ENCODE results near the gene PAIP2.

PAIP2 gene

GRCh38 chr5:139383993-139384590, 42.4 kb downstream of the PAIP2 start:
- Histone ChIP-seq H3K9me2 (ENCODE audit: low read depth, low read length) (no peaks in the 10 kb centered on the region), H3K27ac (ENCODE audit: low read depth, low read length, poor library complexity, severe bottlenecking) (peak overlapping the region; percentile 98), H3K4me1 (ENCODE audit: insufficient read depth, low read length, severe bottlenecking) (peaks cover 58% of the 10 kb centered on the region), H3K4me3 (ENCODE audit: low read depth, low read length, poor library complexity, severe bottlenecking) (no peak overlapping the region), H3F3A (ENCODE audit: insufficient read depth, low read length) (no peaks in the 10 kb centered on the region; the same call in 1 of the 2 replicates), H3K9me3 (ENCODE audit: low read length) (no peaks in the 10 kb centered on the region), H3K4me2 (ENCODE audit: low read length) (no peak overlapping the region), H3K79me2 (ENCODE audit: insufficient read depth, low read length) (no peaks in the 10 kb centered on the region), H3K9ac (ENCODE audit: low read length) (peak overlapping the region; percentile 46; the same call in 1 of the 2 replicates), H3K27me3 (ENCODE audit: insufficient read depth, low read length) (no peaks in the 10 kb centered on the region), H3K36me3 (ENCODE audit: insufficient read depth, low read length) (peaks cover 29% of the 10 kb centered on the region), H2AFZ (ENCODE audit: low read length) (no peak overlapping the region), H4K20me1 (ENCODE audit: insufficient read depth, low read length) (no peaks in the 10 kb centered on the region)
- TF ChIP-seq, protein P1, sequence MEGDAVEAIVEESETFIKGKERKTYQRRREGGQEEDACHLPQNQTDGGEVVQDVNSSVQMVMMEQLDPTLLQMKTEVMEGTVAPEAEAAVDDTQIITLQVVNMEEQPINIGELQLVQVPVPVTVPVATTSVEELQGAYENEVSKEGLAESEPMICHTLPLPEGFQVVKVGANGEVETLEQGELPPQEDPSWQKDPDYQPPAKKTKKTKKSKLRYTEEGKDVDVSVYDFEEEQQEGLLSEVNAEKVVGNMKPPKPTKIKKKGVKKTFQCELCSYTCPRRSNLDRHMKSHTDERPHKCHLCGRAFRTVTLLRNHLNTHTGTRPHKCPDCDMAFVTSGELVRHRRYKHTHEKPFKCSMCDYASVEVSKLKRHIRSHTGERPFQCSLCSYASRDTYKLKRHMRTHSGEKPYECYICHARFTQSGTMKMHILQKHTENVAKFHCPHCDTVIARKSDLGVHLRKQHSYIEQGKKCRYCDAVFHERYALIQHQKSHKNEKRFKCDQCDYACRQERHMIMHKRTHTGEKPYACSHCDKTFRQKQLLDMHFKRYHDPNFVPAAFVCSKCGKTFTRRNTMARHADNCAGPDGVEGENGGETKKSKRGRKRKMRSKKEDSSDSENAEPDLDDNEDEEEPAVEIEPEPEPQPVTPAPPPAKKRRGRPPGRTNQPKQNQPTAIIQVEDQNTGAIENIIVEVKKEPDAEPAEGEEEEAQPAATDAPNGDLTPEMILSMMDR (IDR thresholded peaks at IDR 0.05; ENCODE audit: low read length) = no peak

- Histone ChIP-seq H3K27me3 (ENCODE audit: insufficient read depth, low read length) (no peaks in the 10 kb centered on the region), H3F3A (ENCODE audit: insufficient read depth, low read length) (no peaks in the 10 kb centered on the region; the same call in 1 of the 2 replicates), H3K4me2 (ENCODE audit: low read length) (peak overlapping the region; percentile 88), H2AFZ (ENCODE audit: low read length) (no peak overlapping the region), H3K9me3 (ENCODE audit: low read length) (no peaks in the 10 kb centered on the region), H3K9me2 (ENCODE audit: low read depth, low read length) (no peaks in the 10 kb centered on the region), H3K4me1 (ENCODE audit: insufficient read depth, low read length, severe bottlenecking) (peaks cover 63% of the 10 kb centered on the region), H4K20me1 (ENCODE audit: insufficient read depth, low read length) (no peaks in the 10 kb centered on the region), H3K79me2 (ENCODE audit: insufficient read depth, low read length) (no peaks in the 10 kb centered on the region), H3K4me3 (ENCODE audit: low read depth, low read length, poor library complexity, severe bottlenecking) (peak overlapping the region; percentile 11), H3K27ac (ENCODE audit: low read depth, low read length, poor library complexity, severe bottlenecking) (peak overlapping the region; percentile 98), H3K9ac (ENCODE audit: low read length) (peak overlapping the region; percentile 46; the same call in 1 of the 2 replicates), H3K36me3 (ENCODE audit: insufficient read depth, low read length) (peaks cover 34% of the 10 kb centered on the region)
- TF ChIP-seq, protein P1 (IDR thresholded peaks at IDR 0.05; ENCODE audit: low read length) = no peak
- no peak for TF ChIP-seq EZH2 (IDR thresholded peaks at IDR 0.05; ENCODE audit: borderline replicate concordance, low read length)
These were observed 43.0 kb downstream of the PAIP2 start for GRCh38 chr5:139384591-139385051.

- Histone ChIP-seq H3K79me2 (ENCODE audit: insufficient read depth, low read length) (no peaks in the 10 kb centered on the region), H3K36me3 (ENCODE audit: insufficient read depth, low read length) (peaks cover 34% of the 10 kb centered on the region), H3K9me2 (ENCODE audit: low read depth, low read length) (no peaks in the 10 kb centered on the region), H3F3A (ENCODE audit: insufficient read depth, low read length) (no peaks in the 10 kb centered on the region; the same call in 1 of the 2 replicates), H3K27me3 (ENCODE audit: insufficient read depth, low read length) (no peaks in the 10 kb centered on the region), H3K4me3 (ENCODE audit: low read depth, low read length, poor library complexity, severe bottlenecking) (peak overlapping the region; percentile 90), H4K20me1 (ENCODE audit: insufficient read depth, low read length) (no peaks in the 10 kb centered on the region), H3K9me3 (ENCODE audit: low read length) (no peaks in the 10 kb centered on the region), H3K27ac (ENCODE audit: low read depth, low read length, poor library complexity, severe bottlenecking) (peak overlapping the region; percentile 98), H3K4me1 (ENCODE audit: insufficient read depth, low read length, severe bottlenecking) (peaks cover 70% of the 10 kb centered on the region), H3K9ac (ENCODE audit: low read length) (peak overlapping the region; percentile 46; the same call in 1 of the 2 replicates), H2AFZ (ENCODE audit: low read length) (no peak overlapping the region), H3K4me2 (ENCODE audit: low read length) (peak overlapping the region; percentile 88)
- TF ChIP-seq, protein P1 (IDR thresholded peaks at IDR 0.05; ENCODE audit: low read length) = no peak
- TF ChIP-seq EZH2 (IDR thresholded peaks at IDR 0.05; ENCODE audit: borderline replicate concordance, low read length) = no peak
These were observed 43.7 kb downstream of the PAIP2 start for GRCh38 chr5:139385061-139386049.
